ENCODE results near the gene RANBP9. TPM values are rescaled to one million over a fixed set of nuclear protein-coding genes. Genes with fewer than 3 reads are reported as not detected.

Gene RANBP9
- total and polyA plus RNA-seq, 7 experiments from 2014 or later, result 2.7 to 56.9 (median 47.9) TPM

GRCh38 chr6:13709689-13710551, 1.7 kb downstream of the RANBP9 start:
- Mint-ChIP-seq H3K9me3 (no peaks in the 10 kb centered on the region), H3K4me3 (peak overlapping the region; percentile 90 to 100 (median 94)), H3K36me3 (peaks cover 0 to 6% (median 4%) of the 10 kb centered on the region in 5 donors), H3K4me1 (peaks cover 36 to 58% (median 49%) of the 10 kb centered on the region in 7 donors), H3K27me3 (no peaks in the 10 kb centered on the region), H3K27ac (peak overlapping the region; percentile 71 to 96 (median 91))
- intact Hi-C loops (cut with micrococcal nuclease), result loop anchor here (1.0 to 5.0 kb wide), 10 partner anchors 9 to 1537 kb away; partner anchors contain the start of genes CD83 (in 1 of the 2), JARID2 (in 1 of the 2) and TBC1D7 (in 1 of the 2)
- no peaks in the 10 kb centered on the region for H3K9me3 ChIP-seq (ENCODE audit: control insufficient read depth in 2 of 3, low read length in 3 of 3)
- CTCF ChIA-PET, result interaction anchor here (0.9 to 3.0 kb wide), 7 partner anchors 23 to 257 kb away, joined by 3 to 12 read pairs (median 3); partner anchors contain the start of genes NOL7 and SIRT5
- H3K36me3 ChIP-seq (ENCODE audit: control insufficient read depth in 2 of 3, insufficient read depth in 3 of 3, low read length in 3 of 3), result no peaks in the 10 kb centered on the region
- ATAC-seq (no peak), DNase-seq (peak in 6 of 9 donors; percentile 24 to 65 (median 44))
- H3K4me3 ChIP-seq (ENCODE audit: low read length), result peak overlapping the region; percentile 85
- no peaks in the 10 kb centered on the region for H3K27me3 ChIP-seq (ENCODE audit: control insufficient read depth in 2 of 2, insufficient read depth in 2 of 2, low read length in 2 of 2)
- H3K4me1 ChIP-seq (ENCODE audit: control insufficient read depth in 2 of 2, insufficient read depth in 2 of 2, low read length in 2 of 2), result peaks cover 12 to 15% of the 10 kb centered on the region in 2 donors
- POLR2A ChIA-PET, result interaction anchor here (0.7 to 5.9 kb wide), 21 partner anchors 9 to 135 kb away, joined by 3 to 101 read pairs (median 5); partner anchors contain the start of genes NOL7 and SIRT5
- H3K27ac ChIP-seq (ENCODE audit: low read depth, low read length), result peak overlapping the region; percentile 74

GRCh38 chr6:13708736-13709135, 2.9 kb downstream of the RANBP9 start:
- peaks cover 0 to 6% (median 4%) of the 10 kb centered on the region in 5 donors for H3K36me3 Mint-ChIP-seq
- Histone ChIP-seq H3K27me3 (ENCODE audit: control insufficient read depth in 2 of 2, insufficient read depth in 2 of 2, low read length in 2 of 2) (no peaks in the 10 kb centered on the region), H3K4me3 (ENCODE audit: low read length) (peak overlapping the region; percentile 85)

DNA sequence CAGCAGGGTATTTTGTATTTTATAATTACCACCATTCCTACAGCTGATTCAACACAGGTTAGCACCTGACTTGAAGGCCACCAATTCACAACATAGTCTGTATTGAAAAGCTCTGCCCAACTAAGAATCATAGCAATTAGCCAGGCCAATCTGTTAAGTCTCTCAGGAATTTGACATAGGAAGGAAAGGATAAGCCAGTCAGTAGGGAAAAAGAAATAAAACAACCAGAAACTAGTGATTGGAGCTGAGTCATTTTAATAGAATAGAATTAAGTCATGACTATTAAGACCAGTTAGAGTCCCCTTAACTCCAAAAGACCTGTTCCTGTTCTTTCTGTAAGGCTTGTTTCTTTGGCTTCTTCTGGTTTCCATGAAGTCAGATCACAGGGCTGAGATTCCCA, 8.1 kb downstream of the RANBP9 start:
- Histone ChIP-seq H3K27ac (ENCODE audit: low read depth, low read length) (no peak overlapping the region), H3K4me3 (ENCODE audit: low read length) (no peak overlapping the region), H3K9me3 (ENCODE audit: control insufficient read depth in 2 of 3, low read length in 3 of 3) (no peaks in the 10 kb centered on the region), H3K36me3 (ENCODE audit: control insufficient read depth in 2 of 3, insufficient read depth in 3 of 3, low read length in 3 of 3) (no peaks in the 10 kb centered on the region), H3K27me3 (ENCODE audit: control insufficient read depth in 2 of 2, insufficient read depth in 2 of 2, low read length in 2 of 2) (no peaks in the 10 kb centered on the region), H3K4me1 (ENCODE audit: control insufficient read depth in 2 of 2, insufficient read depth in 2 of 2, low read length in 2 of 2) (peaks cover 12 to 26% of the 10 kb centered on the region in 2 donors)
- ATAC-seq (no peak), DNase-seq (no peak)
- Mint-ChIP-seq H3K4me1 (peaks cover 24 to 53% (median 42%) of the 10 kb centered on the region in 7 donors), H3K4me3 (no peak overlapping the region), H3K27ac (no peak overlapping the region), H3K9me3 (peaks cover 0 to 1% (median 0%) of the 10 kb centered on the region in 11 donors), H3K27me3 (no peaks in the 10 kb centered on the region), H3K36me3 (peaks cover 0 to 10% (median 5%) of the 10 kb centered on the region in 5 donors)
- intact Hi-C loops (cut with micrococcal nuclease), result no loop called here
- ChIA-PET CTCF (interaction anchor here (1.1 to 1.2 kb wide), 2 partner anchors 19 to 87 kb away, joined by 3 read pairs; no protein-coding TSS in a partner anchor), POLR2A (interaction anchor here (1.0 kb wide), 3 partner anchors 9 to 89 kb away, joined by 3 to 4 read pairs (median 4); partner anchors contain the start of gene NOL7)

More at GRCh38 chr6:13708736-13709135, 2.9 kb downstream of the RANBP9 start:
- intact Hi-C loops (cut with micrococcal nuclease), result loop anchor here in 1 of 2 donors (1.0 kb wide), 3 partner anchors 7 to 18 kb away; no protein-coding TSS in a partner anchor
- ChIA-PET POLR2A (interaction anchor here (0.8 to 5.9 kb wide), 9 partner anchors 14 to 93 kb away, joined by 3 to 101 read pairs (median 5); partner anchors contain the start of gene NOL7), CTCF (interaction anchor here (1.3 to 2.2 kb wide), 2 partner anchors 21 to 84 kb away, joined by 3 to 11 read pairs; no protein-coding TSS in a partner anchor)
- ATAC-seq (no peak), DNase-seq (peak in 3 of 9 donors; percentile 18 to 31 (median 31))
- Mint-ChIP-seq H3K27ac (peak overlapping the region; percentile 71 to 96 (median 91)), H3K9me3 (no peaks in the 10 kb centered on the region), H3K27me3 (no peaks in the 10 kb centered on the region), H3K4me3 (peak overlapping the region; percentile 90 to 100 (median 94)), H3K4me1 (peaks cover 36 to 56% (median 46%) of the 10 kb centered on the region in 7 donors)
- peak overlapping the region; percentile 74 for H3K27ac ChIP-seq (ENCODE audit: low read depth, low read length)
- H3K4me1 ChIP-seq (ENCODE audit: control insufficient read depth in 2 of 2, insufficient read depth in 2 of 2, low read length in 2 of 2), result peaks cover 12 to 24% of the 10 kb centered on the region in 2 donors
- no peaks in the 10 kb centered on the region for H3K36me3 ChIP-seq (ENCODE audit: control insufficient read depth in 2 of 3, insufficient read depth in 3 of 3, low read length in 3 of 3)
- no peaks in the 10 kb centered on the region for H3K9me3 ChIP-seq (ENCODE audit: control insufficient read depth in 2 of 3, low read length in 3 of 3)

DNA sequence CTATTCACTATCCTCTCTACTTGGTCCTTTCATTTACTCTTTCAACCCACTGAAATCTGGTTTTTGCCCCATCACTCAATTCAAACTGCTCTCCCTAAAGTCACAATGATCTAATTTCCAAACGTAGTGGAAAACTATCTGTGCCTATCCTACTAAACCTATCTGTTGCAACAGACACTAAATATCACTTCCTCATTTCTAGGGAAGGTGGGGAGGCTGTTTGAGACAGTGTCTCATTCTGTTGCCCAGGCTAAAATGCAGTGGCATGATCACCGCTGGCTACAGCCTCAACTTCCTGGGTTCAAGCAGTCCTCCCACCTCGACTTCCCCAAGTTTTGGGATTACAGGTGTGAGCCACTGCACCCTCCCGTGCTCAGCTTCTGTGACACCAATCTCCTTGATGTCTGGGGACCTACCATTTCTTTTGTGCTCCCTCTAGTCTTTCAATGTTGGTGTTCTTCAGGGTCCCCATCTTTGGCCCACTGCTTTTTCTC, 8.8 kb downstream of the RANBP9 start:
- Histone ChIP-seq H3K36me3 (ENCODE audit: control insufficient read depth in 2 of 3, insufficient read depth in 3 of 3, low read length in 3 of 3) (no peaks in the 10 kb centered on the region), H3K9me3 (ENCODE audit: control insufficient read depth in 2 of 3, low read length in 3 of 3) (no peaks in the 10 kb centered on the region), H3K4me1 (ENCODE audit: control insufficient read depth in 2 of 2, insufficient read depth in 2 of 2, low read length in 2 of 2) (peaks cover 15 to 25% of the 10 kb centered on the region in 2 donors), H3K4me3 (ENCODE audit: low read length) (no peak overlapping the region), H3K27me3 (ENCODE audit: control insufficient read depth in 2 of 2, insufficient read depth in 2 of 2, low read length in 2 of 2) (no peaks in the 10 kb centered on the region), H3K27ac (ENCODE audit: low read depth, low read length) (no peak overlapping the region)
- Mint-ChIP-seq H3K9me3 (peaks cover 0 to 1% (median 0%) of the 10 kb centered on the region in 11 donors), H3K27me3 (no peaks in the 10 kb centered on the region), H3K36me3 (peaks cover 0 to 13% (median 5%) of the 10 kb centered on the region in 5 donors), H3K27ac (no peak overlapping the region), H3K4me3 (no peak overlapping the region), H3K4me1 (peaks cover 21 to 53% (median 42%) of the 10 kb centered on the region in 7 donors)
- intact Hi-C loops (cut with micrococcal nuclease), result no loop called here
- DNase-seq, result no peak
- CTCF ChIA-PET, result interaction anchor here (1.2 kb wide), 1 partner anchor 19 kb away, joined by 3 read pairs; no protein-coding TSS in a partner anchor
- ATAC-seq, result peak; percentile 65
- POLR2A ChIA-PET, result interaction anchor here (1.0 kb wide), 2 partner anchors 12 to 88 kb away, joined by 4 read pairs; partner anchors contain the start of gene NOL7

DNA sequence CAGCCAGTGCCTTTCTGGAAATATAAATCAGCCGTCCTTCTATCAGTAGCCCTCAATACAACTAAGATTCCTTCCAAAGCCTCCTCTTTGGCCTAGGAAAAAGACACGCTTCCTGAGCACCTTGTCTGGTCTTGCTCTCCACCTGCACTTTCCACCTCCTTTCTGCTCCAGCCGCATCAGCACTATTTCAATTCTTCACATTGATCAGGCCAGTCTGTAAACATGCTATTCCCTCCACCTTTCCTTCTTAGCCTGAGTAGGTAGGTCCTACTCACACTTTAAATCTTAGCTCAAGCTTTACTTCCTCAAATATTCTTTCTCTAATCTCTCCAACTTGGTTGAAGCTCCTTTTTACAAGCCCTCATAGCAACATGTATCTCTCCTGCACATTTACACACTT, 11.4 kb downstream of the RANBP9 start:
- peaks cover 29 to 48% of the 10 kb centered on the region in 2 donors for H3K4me1 ChIP-seq (ENCODE audit: control insufficient read depth in 2 of 2, insufficient read depth in 2 of 2, low read length in 2 of 2)
- peak overlapping the region in 7 of 10 donors; percentile 0 to 46 (median 22) for H3K4me3 Mint-ChIP-seq

More for the DNA sequence above, 11.4 kb downstream of the RANBP9 start:
- ChIA-PET POLR2A (interaction anchor here (0.7 to 2.1 kb wide), 6 partner anchors 10 to 178 kb away, joined by 3 to 10 read pairs (median 4); partner anchors contain the start of gene SIRT5), CTCF (no interaction called here)
- Histone ChIP-seq H3K27me3 (ENCODE audit: control insufficient read depth in 2 of 2, insufficient read depth in 2 of 2, low read length in 2 of 2) (no peaks in the 10 kb centered on the region), H3K27ac (ENCODE audit: low read depth, low read length) (no peak overlapping the region), H3K36me3 (ENCODE audit: control insufficient read depth in 2 of 3, insufficient read depth in 3 of 3, low read length in 3 of 3) (peaks cover 0 to 4% (median 0%) of the 10 kb centered on the region in 3 experiments), H3K4me3 (ENCODE audit: low read length) (no peak overlapping the region), H3K9me3 (ENCODE audit: control insufficient read depth in 2 of 3, low read length in 3 of 3) (no peaks in the 10 kb centered on the region)
- peak overlapping the region in 8 of 9 donors; percentile 32 to 86 (median 62) for H3K27ac Mint-ChIP-seq
- peaks cover 0 to 19% (median 7%) of the 10 kb centered on the region in 5 donors for H3K36me3 Mint-ChIP-seq
- H3K9me3 Mint-ChIP-seq, result peaks cover 0 to 1% (median 0%) of the 10 kb centered on the region in 11 donors
- intact Hi-C loops (cut with micrococcal nuclease), result no loop called here
- ATAC-seq, result no peak
- H3K27me3 Mint-ChIP-seq, result no peaks in the 10 kb centered on the region
- peaks cover 32 to 61% (median 56%) of the 10 kb centered on the region in 7 donors for H3K4me1 Mint-ChIP-seq
- no peak for DNase-seq
